T-cell (primary cell): Measurements from ENCODE around the gene IL17RA. TPM values are rescaled to one million over a fixed set of nuclear protein-coding genes. Genes with fewer than 3 reads are reported as not detected.
"Not testable (repeated sequence)": the region's sequence is repeated elsewhere in the genome, so short reads cannot be mapped to it uniquely, and the experiment has no call there.

Experiments
- ATAC-seq, 4 experiments: fragments of 200-7000 bp in 3 of 4; fragments of 150-1000 bp in 1 of 4; cut with Tn5 transposase; replicated peaks in 1 of 4; 1 replicate in 3 of 4; 2 replicates in 1 of 4; pipeline ENCODE4 v1.10.0; 2021; ENCODE audit warnings: moderate library complexity in 3 of 4, mild to moderate bottlenecking in 2 of 4, moderate number of reproducible peaks in 1 of 4
- CTCF ChIA-PET, 2 donors: fragments of 300-600 bp; sonication (Branson Sonifier 250); formaldehyde crosslinking; loops; one replicate each; lab custom pipeline; 2022; ENCODE audit warnings: antibody characterized with exemption in 2 of 2; lab: Charles Lee
- POLR2A ChIA-PET, 2 donors: fragments of 300-600 bp; sonication (Branson Sonifier 250); formaldehyde crosslinking; loops; one replicate each; lab custom pipeline; 2022; ENCODE audit warnings: antibody characterized with exemption in 2 of 2; lab: Charles Lee
- DNase-seq, 35 experiments: peaks; one replicate each; pipeline versions ENCODE4 v3.0.0 to v3.0.0-alpha.2; 2013 to 2023
- H3K27ac ChIP-seq: one replicate; pipeline ENCODE4 v1.5.1; 2013; ENCODE audit warnings: low read length
- H3K27me3 ChIP-seq, 2 experiments: replicated peaks in 1 of 2; 1 replicate in 1 of 2; 2 replicates in 1 of 2; pipeline versions ENCODE4 v1.6.1 to v1.7.0; 2013; ENCODE audit warnings: low read length in 1 of 2, mixed read lengths in 1 of 2; ENCODE audit not compliant: control insufficient read depth in 2 of 2, insufficient read depth in 2 of 2; ENCODE audit errors: extremely low read depth in 1 of 2
- H3K36me3 ChIP-seq, 2 donors: 1 replicate in 1 of 2; 2 replicates in 1 of 2; pipeline versions ENCODE4 v1.6.1 to v1.7.0; 2013; ENCODE audit warnings: low read length in 1 of 2; ENCODE audit not compliant: control insufficient read depth in 2 of 2, insufficient read depth in 1 of 2; ENCODE audit errors: extremely low read depth in 1 of 2
- H3K4me1 ChIP-seq, 2 experiments: 1 replicate in 1 of 2; 2 replicates in 1 of 2; pipeline versions ENCODE4 v1.6.1 to v1.7.0; 2013; ENCODE audit warnings: low read length in 2 of 2, mixed read lengths in 1 of 2; ENCODE audit not compliant: insufficient read depth in 2 of 2, control insufficient read depth in 1 of 2; ENCODE audit errors: extremely low read depth in 1 of 2
- H3K4me3 ChIP-seq, 2 donors: 1 replicate in 1 of 2; 2 replicates in 1 of 2; pipeline versions ENCODE4 v1.5.1 to v1.7.0; 2013; ENCODE audit warnings: mild to moderate bottlenecking in 2 of 2, low read length in 1 of 2, moderate library complexity in 1 of 2; ENCODE audit not compliant: control insufficient read depth in 1 of 2; ENCODE audit errors: extremely low read depth in 1 of 2
- H3K9me3 ChIP-seq: 2 replicates; pipeline ENCODE4 v1.7.0; 2013
- H3K27ac Mint-ChIP-seq, 2 donors: one replicate each; pipeline ENCODE4 v1.8.0; 2020 to 2021; ENCODE audit warnings: mild to moderate bottlenecking in 2 of 2, mixed read lengths in 2 of 2
- H3K27me3 Mint-ChIP-seq, 2 donors: one replicate each; pipeline ENCODE4 v1.8.0; 2021 to 2022; ENCODE audit warnings: mixed read lengths in 2 of 2
- H3K36me3 Mint-ChIP-seq: one replicate; pipeline ENCODE4 v1.8.0; 2021; ENCODE audit warnings: mixed read lengths
- H3K4me1 Mint-ChIP-seq, 3 donors: one replicate each; pipeline ENCODE4 v1.8.0; 2020 to 2022; ENCODE audit warnings: mixed read lengths in 3 of 3, mild to moderate bottlenecking in 1 of 3
- H3K4me3 Mint-ChIP-seq, 3 donors: one replicate each; pipeline ENCODE4 v1.8.0; 2020 to 2022; ENCODE audit warnings: mild to moderate bottlenecking in 3 of 3, mixed read lengths in 3 of 3, moderate library complexity in 3 of 3
- H3K9me3 Mint-ChIP-seq, 3 donors: one replicate each; pipeline ENCODE4 v1.8.0; 2020 to 2022; ENCODE audit warnings: mixed read lengths in 3 of 3
- WGBS: methylation state at CpG from one replicate; pipeline ENCODE4 v1.1.5; 2013; ENCODE audit warnings: missing lambda C conversion rate; ENCODE audit not compliant: insufficient coverage; 5-methylcytosine and 5-hydroxymethylcytosine counted together
- total RNA-seq, 35 experiments: library from RNA in 6 of 35; stranded (reverse) in 6 of 35; fragments of 120-200 nt in 1 of 35; gene quantifications; one replicate each; pipeline versions ENCODE4 v1.2.1 to v1.2.4 and lab custom pipeline; 2013 to 2026

The IL17RA gene
- total RNA-seq (10 to 100 TPM; 38.8 to 72.7 (median 61.8) TPM), total RNA-seq (lab: John Stamatoyannopoulos, UW) (42.7 to 267 (median 134) reads per million in 29 experiments)
- 32.1 TPM for total RNA-seq (2013)

- Mint-ChIP-seq H3K4me3 (peak within 1 kb of the TSS; percentile 93 to 96 (median 93)), H3K27ac (peak within 1 kb of the TSS; percentile 98), H3K27me3 (no peaks in the 10 kb centered on the region), H3K36me3 (no peaks in the 10 kb centered on the region), H3K9me3 (no peaks in the 10 kb centered on the region), H3K4me1 (peaks cover 41 to 49% (median 45%) of the 10 kb centered on the region in 3 donors)
- Histone ChIP-seq H3K36me3 (no peaks in the 10 kb centered on the region), H3K4me3 (peak within 1 kb of the TSS; percentile 82 to 85), H3K27ac (peak within 1 kb of the TSS; percentile 68), H3K4me1 (peaks cover 24 to 51% of the 10 kb centered on the region in 2 experiments), H3K9me3 (no peaks in the 10 kb centered on the region), H3K27me3 (no peaks in the 10 kb centered on the region)
- DNase-seq (peak; percentile 83 to 97 (median 91)), ATAC-seq (peak; percentile 89 to 94 (median 90))
- ChIA-PET CTCF (no interaction called here), POLR2A (no interaction called here)
- WGBS, result 1% methylated on average over 53 of the region's 68 CpGs
Observed at GRCh38 chr22:17084554-17085276, at the start of gene IL17RA. TSS of gene IL17RA (plus strand) at chr22:17085000. CDS start at chr22:17085092, 92 bp downstream.

GRCh38 chr22:17035246-17035645, 49.6 kb upstream of the IL17RA start:
- Mint-ChIP-seq H3K27ac (no peak overlapping the region), H3K4me1 (peaks cover 6 to 14% (median 13%) of the 10 kb centered on the region in 3 donors), H3K4me3 (peak overlapping the region; percentile 69 to 76 (median 69)), H3K27me3 (peaks cover 15 to 28% of the 10 kb centered on the region in 2 donors), H3K9me3 (no peaks in the 10 kb centered on the region), H3K36me3 (no peaks in the 10 kb centered on the region)
- ChIA-PET CTCF (no interaction called here), POLR2A (no interaction called here)
- Histone ChIP-seq H3K9me3 (no peaks in the 10 kb centered on the region), H3K36me3 (no peaks in the 10 kb centered on the region), H3K4me3 (no peak overlapping the region), H3K27me3 (peaks cover 0 to 25% of the 10 kb centered on the region in 2 experiments), H3K27ac (no peak overlapping the region), H3K4me1 (peaks cover 0 to 14% of the 10 kb centered on the region in 2 experiments)
- WGBS, result 88% methylated on average over 4 of the region's 4 CpGs
- ATAC-seq (no peak), DNase-seq (no peak)

- peaks cover 0 to 14% of the 10 kb centered on the region in 2 experiments for H3K4me1 ChIP-seq
- H3K27ac ChIP-seq, H3K9me3 ChIP-seq, H3K9me3 Mint-ChIP-seq, POLR2A ChIA-PET, DNase-seq, H3K36me3 Mint-ChIP-seq, CTCF ChIA-PET, H3K36me3 ChIP-seq: not testable (repeated sequence)
- ATAC-seq, result peak; percentile 14 to 45 (median 28)
- peaks cover 0 to 25% of the 10 kb centered on the region in 2 experiments for H3K27me3 ChIP-seq
- H3K27me3 Mint-ChIP-seq, result peaks cover 15 to 28% of the 10 kb centered on the region in 2 donors
- peak overlapping the region; percentile 23 to 42 for H3K4me3 ChIP-seq
- H3K4me1 Mint-ChIP-seq, result peaks cover 6 to 14% (median 13%) of the 10 kb centered on the region in 3 donors
- H3K27ac Mint-ChIP-seq, result peak overlapping the region in 1 of 2 donors; percentile 55
- peak overlapping the region; percentile 69 to 76 (median 73) for H3K4me3 Mint-ChIP-seq
- WGBS, result 26% methylated on average over 35 of the region's 56 CpGs
Observed at GRCh38 chr22:17035976-17036841, 48.6 kb upstream of the IL17RA start.

GRCh38 chr22:17036842-17037711, 47.7 kb upstream of the IL17RA start:
- DNase-seq, H3K27ac ChIP-seq, POLR2A ChIA-PET, H3K36me3 Mint-ChIP-seq, CTCF ChIA-PET, H3K9me3 ChIP-seq, H3K9me3 Mint-ChIP-seq, H3K36me3 ChIP-seq, H3K27ac Mint-ChIP-seq: not testable (repeated sequence)
- H3K27me3 ChIP-seq, result peaks cover 0 to 25% of the 10 kb centered on the region in 2 experiments
- peaks cover 0 to 14% of the 10 kb centered on the region in 2 experiments for H3K4me1 ChIP-seq
- H3K4me3 ChIP-seq, result peak overlapping the region; percentile 23 to 42
- WGBS, result 42% methylated on average over 20 of the region's 56 CpGs
- Mint-ChIP-seq H3K4me3 (peak overlapping the region; percentile 47 to 76 (median 49)), H3K27me3 (peaks cover 15 to 27% of the 10 kb centered on the region in 2 donors), H3K4me1 (peaks cover 6 to 14% (median 13%) of the 10 kb centered on the region in 3 donors)
- ATAC-seq, result peak; percentile 79 to 89 (median 86)

- H3K27me3 Mint-ChIP-seq, result peaks cover 0 to 8% of the 10 kb centered on the region in 2 donors
- H3K36me3 Mint-ChIP-seq, result no peaks in the 10 kb centered on the region
- H3K9me3 Mint-ChIP-seq, result no peaks in the 10 kb centered on the region
- no peak overlapping the region for H3K27ac Mint-ChIP-seq
- Histone ChIP-seq H3K27me3 (peaks cover 0 to 5% of the 10 kb centered on the region in 2 experiments), H3K4me1 (no peaks in the 10 kb centered on the region), H3K27ac (no peak overlapping the region), H3K9me3 (no peaks in the 10 kb centered on the region), H3K4me3 (no peak overlapping the region), H3K36me3 (no peaks in the 10 kb centered on the region)
- H3K4me3 Mint-ChIP-seq, result no peak overlapping the region
- ChIA-PET CTCF (interaction anchor here in 1 of 2 donors (0.6 kb wide), 1 partner anchor 99 kb away, joined by 4 read pairs; no protein-coding TSS in a partner anchor), POLR2A (no interaction called here)
- DNase-seq (no peak), ATAC-seq (no peak)
- no peaks in the 10 kb centered on the region for H3K4me1 Mint-ChIP-seq
Observed at GRCh38 chr22:17043521-17043920, 41.3 kb upstream of the IL17RA start.
